Measurements from ENCODE around the gene NKX1-1. TPM values are rescaled to one million over a fixed set of nuclear protein-coding genes. Genes with fewer than 3 reads are reported as not detected.

The NKX1-1 gene
- total and polyA plus RNA-seq, 8 donors, result not detected

- Histone ChIP-seq H3K27me3 (no peaks in the 10 kb centered on the region), H3K4me3 (no peak overlapping the region), H3K9me3 (no peaks in the 10 kb centered on the region), H3K36me3 (peaks cover 41 to 82% (median 79%) of the 10 kb centered on the region in 4 donors), H3K27ac (no peak overlapping the region), H3K4me1 (peaks cover 0 to 18% (median 11%) of the 10 kb centered on the region in 4 donors)
- peak in 5 of 7 experiments; percentile 56 to 81 (median 74) for TF ChIP-seq CTCF (IDR thresholded peaks at IDR 0.05)
- no peak for TF ChIP-seq EP300 (IDR thresholded peaks at IDR 0.05)
- no peak for TF ChIP-seq POLR2A (IDR thresholded peaks at IDR 0.05)
- TF ChIP-seq POLR2AphosphoS5 (IDR thresholded peaks at IDR 0.05), result no peak
- DNase-seq, result peak; percentile 63 to 75
- intact Hi-C loops (cut with DNase I; ENCODE audit: low total_unique reads), result loop anchor here (10.0 kb wide), 2 partner anchors 222 to 278 kb away; no protein-coding TSS in a partner anchor
- 59 to 73% (median 63%) methylated on average over 22 to 28 of the region's 28 CpGs for WGBS, 5 donors
Observed at GRCh38 chr4:1356181-1356998, 49.9 kb downstream of the NKX1-1 start.

DNA sequence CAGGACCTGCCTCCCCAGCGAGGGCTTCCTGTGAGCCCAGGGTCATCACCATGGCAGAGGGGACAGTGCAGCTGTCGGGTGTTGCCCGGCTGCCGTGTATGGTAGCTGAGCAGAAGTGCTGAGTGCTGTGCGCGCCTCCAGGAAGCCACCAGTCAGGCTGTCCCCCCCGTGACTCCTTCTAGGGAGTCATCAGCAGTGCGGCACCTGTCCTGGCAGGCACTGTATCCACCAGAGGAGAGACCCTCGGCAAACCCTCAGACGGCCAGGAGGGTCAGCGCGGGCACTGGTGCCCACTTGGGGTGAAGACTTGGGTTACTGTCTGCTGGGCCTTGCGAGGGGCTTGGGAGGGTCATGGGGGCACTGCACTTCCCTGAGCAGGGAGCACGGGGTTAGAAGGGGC, 50.9 kb downstream of the NKX1-1 start:
- WGBS, 5 donors, result 77 to 94% (median 94%) methylated on average over 6 to 14 of the region's 14 CpGs
- no peaks in the 10 kb centered on the region for H3K9me3 ChIP-seq
- H3K4me3 ChIP-seq, result no peak overlapping the region
- H3K27ac ChIP-seq, result no peak overlapping the region
- TF ChIP-seq EP300 (IDR thresholded peaks at IDR 0.05), result no peak
- TF ChIP-seq CTCF (IDR thresholded peaks at IDR 0.05), result no peak
- no peak for TF ChIP-seq POLR2A (IDR thresholded peaks at IDR 0.05)
- TF ChIP-seq POLR2AphosphoS5 (IDR thresholded peaks at IDR 0.05), result no peak
- H3K4me1 ChIP-seq, result peaks cover 0 to 18% (median 12%) of the 10 kb centered on the region in 4 donors
- peaks cover 34 to 82% (median 75%) of the 10 kb centered on the region in 4 donors for H3K36me3 ChIP-seq
- no peak for DNase-seq
- no peaks in the 10 kb centered on the region for H3K27me3 ChIP-seq
- intact Hi-C loops (cut with DNase I; ENCODE audit: low total_unique reads), result loop anchor here (10.0 kb wide), 2 partner anchors 221 to 279 kb away; no protein-coding TSS in a partner anchor

DNA sequence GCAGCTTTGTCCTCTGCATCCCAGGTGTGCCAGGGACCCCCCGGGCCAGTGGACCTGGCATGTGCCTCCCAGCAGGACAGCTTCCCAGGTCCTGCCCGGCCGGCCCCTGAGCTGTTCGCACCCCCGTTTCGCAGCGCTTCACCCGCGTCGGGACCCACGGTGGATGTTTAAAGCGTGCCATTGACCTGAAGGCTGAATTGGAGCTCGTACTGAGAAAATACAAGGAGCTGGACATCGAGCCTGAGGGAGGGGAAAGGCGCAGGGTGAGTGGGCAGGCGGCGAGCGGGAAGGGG, 51.3 kb downstream of the NKX1-1 start:
- no peak overlapping the region for H3K4me3 ChIP-seq
- DNase-seq, result no peak
- H3K36me3 ChIP-seq, result peaks cover 33 to 82% (median 75%) of the 10 kb centered on the region in 4 donors
- intact Hi-C loops (cut with DNase I; ENCODE audit: low total_unique reads), result loop anchor here (10.0 kb wide), 2 partner anchors 220 to 280 kb away; no protein-coding TSS in a partner anchor
- H3K27ac ChIP-seq, result no peak overlapping the region
- no peaks in the 10 kb centered on the region for H3K9me3 ChIP-seq
- no peaks in the 10 kb centered on the region for H3K27me3 ChIP-seq
- peaks cover 0 to 21% (median 15%) of the 10 kb centered on the region in 4 donors for H3K4me1 ChIP-seq
- TF ChIP-seq POLR2AphosphoS5 (IDR thresholded peaks at IDR 0.05) (no peak), EP300 (IDR thresholded peaks at IDR 0.05) (no peak), CTCF (IDR thresholded peaks at IDR 0.05) (no peak), POLR2A (IDR thresholded peaks at IDR 0.05) (no peak)
- WGBS, 5 donors, result 86 to 94% (median 93%) methylated on average over 17 to 18 of the region's 18 CpGs

DNA sequence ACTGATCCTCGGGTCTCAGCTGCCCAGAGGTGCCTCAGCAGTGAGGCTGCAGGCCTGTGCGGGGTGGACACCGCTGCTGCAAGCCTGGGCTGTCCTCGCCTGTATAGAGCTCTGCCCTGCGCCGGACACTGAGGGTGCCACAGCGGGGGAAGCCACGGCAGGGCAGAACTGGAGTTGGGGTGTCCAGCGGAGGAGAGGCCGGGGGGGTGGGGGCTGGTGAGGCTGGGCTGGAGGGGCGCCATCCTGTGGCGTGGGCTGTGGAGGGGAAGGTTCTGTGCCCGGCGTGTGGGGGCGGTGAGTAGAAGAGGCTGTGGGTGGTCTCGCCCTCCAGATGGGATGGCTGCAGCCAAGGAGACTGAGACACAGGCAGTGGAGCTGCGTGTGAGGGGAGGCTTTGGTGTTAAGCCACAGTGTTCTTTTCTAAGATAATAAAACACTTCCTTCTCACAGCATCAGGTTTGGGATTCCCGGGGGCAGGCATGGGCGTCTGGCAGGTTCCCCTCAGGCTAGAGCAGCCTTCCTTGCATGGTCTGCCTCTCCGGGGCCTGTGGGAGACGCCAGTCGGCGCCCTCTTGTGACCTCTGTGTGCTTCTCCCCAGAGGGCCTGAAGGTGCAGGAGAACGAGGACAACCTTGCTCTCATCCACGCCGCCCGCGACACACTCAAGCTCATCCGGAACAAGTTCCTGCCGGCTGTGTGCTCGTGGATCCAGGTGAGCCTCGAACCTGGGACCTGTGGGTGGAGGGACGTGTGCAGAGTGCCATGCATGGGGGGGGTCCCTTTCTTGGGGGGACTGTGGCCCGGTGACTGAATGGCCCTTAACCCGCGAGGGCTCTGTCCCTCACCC, 51.9 kb downstream of the NKX1-1 start:
- no peak for DNase-seq
- no peaks in the 10 kb centered on the region for H3K27me3 ChIP-seq
- H3K9me3 ChIP-seq, result no peaks in the 10 kb centered on the region
- 89 to 93% (median 91%) methylated on average over 20 to 36 of the region's 36 CpGs for WGBS, 5 donors
- no peak overlapping the region for H3K4me3 ChIP-seq
- TF ChIP-seq POLR2AphosphoS5 (IDR thresholded peaks at IDR 0.05) (no peak), EP300 (IDR thresholded peaks at IDR 0.05) (no peak), POLR2A (IDR thresholded peaks at IDR 0.05) (no peak), CTCF (IDR thresholded peaks at IDR 0.05) (no peak)
- no peak overlapping the region for H3K27ac ChIP-seq
- peaks cover 34 to 85% (median 76%) of the 10 kb centered on the region in 4 donors for H3K36me3 ChIP-seq
- intact Hi-C loops (cut with DNase I; ENCODE audit: low total_unique reads), result loop anchor here (10.0 kb wide), 2 partner anchors 220 to 280 kb away; no protein-coding TSS in a partner anchor
- peaks cover 0 to 27% (median 20%) of the 10 kb centered on the region in 4 donors for H3K4me1 ChIP-seq
